Right lobe of liver (tissue), 4 donors: ENCODE results near the gene TUBAL3.

ENCODE experiments used
- CTCF ChIP-seq, 4 donors: fragments of 200-600 bp in 3 of 4; fragments of 450-650 bp in 1 of 4; IDR thresholded peaks; one replicate each; pipeline versions ENCODE4 v1.5.1 to v1.8.0; 2016 to 2022; ENCODE audit warnings: antibody characterized with exemption in 4 of 4, mild to moderate bottlenecking in 2 of 4
- POLR2A ChIP-seq: fragments of 450-650 bp; IDR thresholded peaks from one replicate; pipeline ENCODE4 v1.6.1; 2017; ENCODE audit warnings: antibody characterized with exemption, mild to moderate bottlenecking
- donor health status: DM: no; HTN: no; CAD: no.
- donor health status: DM: no; HTN: no; CAD: no.
- donor health status: DM: no; HTN: yes; CAD: no.

GRCh38 chr10:5418584-5418983, 14.0 kb upstream of the TUBAL3 start:
- TF ChIP-seq CTCF (IDR thresholded peaks at IDR 0.05): no peak
- no peak for TF ChIP-seq POLR2A
